ENCODE results near the gene CSPG4. TPM values are rescaled to one million over a fixed set of nuclear protein-coding genes. Genes with fewer than 3 reads are reported as not detected.

The CSPG4 gene
- total and polyA plus RNA-seq, 10 of the 15 experiments (the other 5 are each of a cell fraction or from before 2014, with no cell fraction given), result 0.02 to 2.2 (median 0.76) TPM

GRCh38 chr15:75659141-75659771, 53.4 kb downstream of the CSPG4 start:
- intact Hi-C loops (cut with micrococcal nuclease; ENCODE audit: unreplicated experiment), result no loop called here
- no peaks in the 10 kb centered on the region for H4K20me1 ChIP-seq (ENCODE audit: control insufficient read depth, insufficient read depth)
- FAIRE-seq (no peak), DNase-seq (ENCODE audit: low read depth, low spot score) (no peak), ATAC-seq (no peak)
- CTCF ChIA-PET, result interaction anchor here (0.6 kb wide), 1 partner anchor 20 kb away, joined by 3 read pairs; no protein-coding TSS in a partner anchor
- no peak overlapping the region for H3K4me3 ChIP-seq
- H3K36me3 ChIP-seq (ENCODE audit: control insufficient read depth in 2 of 2, insufficient read depth in 2 of 2, low read length in 1 of 2), result no peaks in the 10 kb centered on the region
- H3K4me2 ChIP-seq (ENCODE audit: control insufficient read depth, insufficient read depth), result no peak overlapping the region
- in situ Hi-C loops (cut with MboI), result loop anchor here (25.0 kb wide), 1 partner anchor 647 kb away; the partner anchor contains the start of gene PPCDC
- BruUV-seq (replicated peaks), result no TSS peak
- H3K4me1 ChIP-seq (ENCODE audit: control insufficient read depth, insufficient read depth, low read length), result no peaks in the 10 kb centered on the region; the same call in 1 of the 2 replicates
- SMC1A ChIA-PET (ENCODE audit: uncharacterized antibody, unreplicated experiment), result interaction anchor here (1.1 kb wide), 1 partner anchor 19 kb away, joined by 3 read pairs; the partner anchor contains the start of gene IMP3
- no peak for TF ChIP-seq RELB (IDR thresholded peaks at IDR 0.05; ENCODE audit: low read depth)
- TF ChIP-seq MEF2A (IDR thresholded peaks at IDR 0.05; ENCODE audit: insufficient read depth, low read depth, low read length), result no peak
- TF ChIP-seq SKIL (IDR thresholded peaks at IDR 0.05; ENCODE audit: low read depth, poor library complexity, severe bottlenecking), result no peak
- POLR2A ChIA-PET, result no interaction called here
- WGBS (ENCODE audit: insufficient coverage, insufficient replicate concordance, low lambda C conversion rate, missing lambda C conversion rate), result 24% methylated on average over 9 of the region's 9 CpGs
- no peak overlapping the region for H3K9ac ChIP-seq (ENCODE audit: control insufficient read depth, insufficient read depth, low read length)
- H3K9me3 ChIP-seq (replicated peaks; ENCODE audit: control insufficient read depth, insufficient read depth, low read length), result no peaks in the 10 kb centered on the region
- RAD21 ChIA-PET (ENCODE audit: unreplicated experiment), result no interaction called here
- H3K27ac ChIP-seq (ENCODE audit: control insufficient read depth, insufficient read depth), result no peak overlapping the region
- H2AFZ ChIP-seq (ENCODE audit: control insufficient read depth, low read depth, low read length), result no peak overlapping the region
- H3K79me2 ChIP-seq (ENCODE audit: control insufficient read depth, insufficient read depth, low read length), result no peaks in the 10 kb centered on the region
- H3K27me3 ChIP-seq (replicated peaks in 1 of 2; ENCODE audit: control insufficient read depth in 2 of 2, insufficient read depth in 2 of 2, low read length in 1 of 2), result no peaks in the 10 kb centered on the region
